ENCODE measurements around the gene ZNF789. TPM values are rescaled to one million over a fixed set of nuclear protein-coding genes. Genes with fewer than 3 reads are reported as not detected.

The ZNF789 gene
- total RNA-seq, 4 donors from 2014 or later = 3.4 to 11.5 (median 7.1) TPM

GRCh38 chr7:99449326-99449725 is 23.4 kb upstream of the ZNF789 start:
- TF ChIP-seq CTCF (IDR thresholded peaks at IDR 0.05) = no peak
- ATAC-seq (ENCODE audit: low FRiP score) (no peak), DNase-seq (ENCODE audit: low spot score) (no peak)

- no peak for ATAC-seq (ENCODE audit: low FRiP score)
These were observed 20.8 kb upstream of the ZNF789 start for GRCh38 chr7:99451936-99452335.

GRCh38 chr7:99452541-99452940 is 20.1 kb upstream of the ZNF789 start:
- no peak for TF ChIP-seq CTCF (IDR thresholded peaks at IDR 0.05)
- no peak for ATAC-seq (ENCODE audit: low FRiP score)
- no peak for DNase-seq (ENCODE audit: low spot score)

More at GRCh38 chr7:99451936-99452335, 20.8 kb upstream of the ZNF789 start:
- DNase-seq (ENCODE audit: low spot score) = no peak
- no peak for TF ChIP-seq CTCF (IDR thresholded peaks at IDR 0.05)

- ATAC-seq (ENCODE audit: low FRiP score) (no peak), DNase-seq (ENCODE audit: low spot score) (no peak)
- TF ChIP-seq CTCF (IDR thresholded peaks at IDR 0.05) = no peak
These were observed 19.6 kb upstream of the ZNF789 start for GRCh38 chr7:99453105-99453504.

GRCh38 chr7:99455874-99456273 is 16.8 kb upstream of the ZNF789 start:
- no peak for DNase-seq (ENCODE audit: low spot score)
- TF ChIP-seq CTCF (IDR thresholded peaks at IDR 0.05) = no peak
- no peak for ATAC-seq (ENCODE audit: low FRiP score)

- DNase-seq (ENCODE audit: low spot score) (no peak), ATAC-seq (ENCODE audit: low FRiP score) (no peak)
- TF ChIP-seq CTCF (IDR thresholded peaks at IDR 0.05) = no peak
These were observed 16.4 kb upstream of the ZNF789 start for GRCh38 chr7:99456288-99456687.

GRCh38 chr7:99457050-99457649 is 15.5 kb upstream of the ZNF789 start:
- no peak for TF ChIP-seq CTCF (IDR thresholded peaks at IDR 0.05)
- ATAC-seq (ENCODE audit: low FRiP score) = no peak
- DNase-seq (ENCODE audit: low spot score) = no peak
